CD14-positive monocyte (primary cell): ENCODE measurements around the gene MRPL54. TPM values are rescaled to one million over a fixed set of nuclear protein-coding genes. Genes with fewer than 3 reads are reported as not detected.

Experiments used
- DNase-seq, 3 donors: peaks; one replicate each; pipeline ENCODE4 v3.0.0-alpha.2; 2011 to 2022
- H2AFZ ChIP-seq: 2 replicates; pipeline ENCODE4 v1.6.0; 2012; ENCODE audit warnings: mild to moderate bottlenecking, low read depth, low read length, inconsistent platforms; ENCODE audit not compliant: insufficient read depth, poor library complexity, severe bottlenecking
- H3K27ac ChIP-seq, 2 donors: 1 replicate in 1 of 2; 2 replicates in 1 of 2; pipeline ENCODE4 v1.5.1; 2012 to 2013; ENCODE audit warnings: low read length in 2 of 2, control low read depth in 1 of 2, inconsistent platforms in 1 of 2, low read depth in 1 of 2, mild to moderate bottlenecking in 1 of 2
- H3K27me3 ChIP-seq, 2 donors: one replicate each; pipeline versions ENCODE4 v1.6.0 to v1.6.1; 2011 to 2013; ENCODE audit warnings: low read length in 2 of 2; ENCODE audit not compliant: control insufficient read depth in 2 of 2, insufficient read depth in 2 of 2
- H3K36me3 ChIP-seq, 2 donors: replicated peaks in 1 of 2; 1 replicate in 1 of 2; 2 replicates in 1 of 2; pipeline versions ENCODE4 v1.5.1 to v1.6.1; 2012 to 2013; ENCODE audit warnings: low read length in 2 of 2, control low read depth in 1 of 2, inconsistent platforms in 1 of 2, mild to moderate bottlenecking in 1 of 2; ENCODE audit not compliant: insufficient read depth in 2 of 2, control insufficient read depth in 1 of 2
- H3K4me1 ChIP-seq, 2 donors: 1 replicate in 1 of 2; 2 replicates in 1 of 2; pipeline versions ENCODE4 v1.5.1 to v1.6.1; 2012 to 2013; ENCODE audit warnings: low read length in 2 of 2, control low read depth in 1 of 2, inconsistent platforms in 1 of 2, mild to moderate bottlenecking in 1 of 2, moderate library complexity in 1 of 2; ENCODE audit not compliant: insufficient read depth in 2 of 2, control insufficient read depth in 1 of 2
- H3K4me2 ChIP-seq: replicated peaks from 2 replicates; pipeline ENCODE3; 2012; ENCODE audit warnings: low read length, moderate library complexity, mild to moderate bottlenecking; ENCODE audit not compliant: poor library complexity, severe bottlenecking; ENCODE audit errors: extremely low read depth
- H3K4me3 ChIP-seq, 3 experiments: fragments of 200-600 bp in 1 of 3; sonication (generic) in 1 of 3; replicated peaks in 1 of 3; 1 replicate in 2 of 3; 2 replicates in 1 of 3; pipeline ENCODE4 v1.5.1; 2011 to 2013; ENCODE audit warnings: low read length in 3 of 3, mild to moderate bottlenecking in 3 of 3, control low read depth in 2 of 3, low read depth in 2 of 3, inconsistent platforms in 1 of 3, moderate library complexity in 1 of 3
- H3K79me2 ChIP-seq: 2 replicates; pipeline ENCODE4 v1.6.0; 2012; ENCODE audit warnings: mild to moderate bottlenecking, control low read depth, inconsistent platforms, low read length, moderate library complexity; ENCODE audit not compliant: insufficient read depth
- H3K9ac ChIP-seq: 2 replicates; pipeline ENCODE4 v1.6.0; 2017; ENCODE audit warnings: low read length, mild to moderate bottlenecking; ENCODE audit not compliant: insufficient read depth, poor library complexity, severe bottlenecking
- H3K9me3 ChIP-seq, 2 donors: replicated peaks in 1 of 2; 1 replicate in 1 of 2; 2 replicates in 1 of 2; pipeline versions ENCODE4 v1.5.1 to v1.6.1; 2012 to 2013; ENCODE audit warnings: low read length in 2 of 2, control low read depth in 1 of 2; ENCODE audit not compliant: control insufficient read depth in 1 of 2, insufficient read depth in 1 of 2
- H4K20me1 ChIP-seq: 2 replicates; pipeline ENCODE4 v1.6.0; 2012; ENCODE audit warnings: mild to moderate bottlenecking, low read length, control low read depth, moderate library complexity; ENCODE audit not compliant: insufficient read depth
- H3K27ac Mint-ChIP-seq, 7 donors: one replicate each; pipeline ENCODE4 v1.8.0; 2020; ENCODE audit warnings: mild to moderate bottlenecking in 7 of 7, mixed read lengths in 7 of 7, moderate library complexity in 6 of 7, inconsistent platforms in 2 of 7
- H3K27me3 Mint-ChIP-seq, 3 donors: one replicate each; pipeline ENCODE4 v1.8.0; 2021 to 2022; ENCODE audit warnings: low read depth in 3 of 3, mild to moderate bottlenecking in 3 of 3, mixed read lengths in 3 of 3, moderate library complexity in 3 of 3, inconsistent platforms in 1 of 3
- H3K36me3 Mint-ChIP-seq, 2 donors: one replicate each; pipeline ENCODE4 v1.8.0; 2020; ENCODE audit warnings: mixed read lengths in 2 of 2, inconsistent platforms in 1 of 2, mild to moderate bottlenecking in 1 of 2
- H3K4me1 Mint-ChIP-seq: one replicate; pipeline ENCODE4 v1.8.0; 2020; ENCODE audit warnings: mild to moderate bottlenecking, mixed read lengths
- H3K4me3 Mint-ChIP-seq, 2 donors: one replicate each; pipeline ENCODE4 v1.8.0; 2020; ENCODE audit warnings: mild to moderate bottlenecking in 2 of 2, mixed read lengths in 2 of 2, moderate library complexity in 1 of 2
- H3K9me3 Mint-ChIP-seq, 7 donors: one replicate each; pipeline ENCODE4 v1.8.0; 2020 to 2022; ENCODE audit warnings: mixed read lengths in 7 of 7, mild to moderate bottlenecking in 6 of 7, moderate library complexity in 6 of 7, inconsistent platforms in 2 of 7
- CTCF ChIP-seq: fragments of 200-600 bp; IDR thresholded peaks from one replicate; pipeline ENCODE4 v1.8.0; 2022; ENCODE audit warnings: antibody characterized with exemption, mild to moderate bottlenecking
- WGBS: methylation state at CpG from one replicate; pipeline ENCODE4 v1.1.5; 2013; ENCODE audit warnings: missing lambda C conversion rate; ENCODE audit not compliant: insufficient coverage; 5-methylcytosine and 5-hydroxymethylcytosine counted together
- intact Hi-C, 2 donors: fragments of 100-400 bp; cut with micrococcal nuclease; formaldehyde crosslinking; loops; one replicate each; pipeline versions ENCODE4 v1.15.0 to v1.15.1; 2023
- polyA plus RNA-seq, 3 donors: library from polyadenylated mRNA; depleted of rRNA in 1 of 3; unstranded in 2 of 3; stranded (reverse) in 1 of 3; fragments of 300-500 nt in 2 of 3; fragments of >200 nt in 1 of 3; fragmentation: Illumina TruSeq in 2 of 3; gene quantifications; 1 replicate in 2 of 3; 2 replicates in 1 of 3; pipeline ENCODE4 v1.2.3, GENCODE V29; 2012 to 2021

The MRPL54 gene
- polyA plus RNA-seq, 3 donors, result 39.9 to 133 (median 115) TPM

GRCh38 chr19:3775374-3775711 lies 12.9 kb downstream of the MRPL54 start:
- Histone ChIP-seq H3K4me3 (no peak overlapping the region), H2AFZ (no peak overlapping the region), H3K79me2 (no peaks in the 10 kb centered on the region), H3K36me3 (no peaks in the 10 kb centered on the region), H3K9ac (no peak overlapping the region), H3K4me2 (no peak overlapping the region), H3K9me3 (no peaks in the 10 kb centered on the region), H3K27ac (no peak overlapping the region), H3K4me1 (no peaks in the 10 kb centered on the region), H4K20me1 (no peaks in the 10 kb centered on the region), H3K27me3 (no peaks in the 10 kb centered on the region)
- intact Hi-C loops, result no loop called here
- Mint-ChIP-seq H3K4me3 (no peak overlapping the region), H3K4me1 (no peaks in the 10 kb centered on the region), H3K9me3 (peaks cover 0 to 3% (median 1%) of the 10 kb centered on the region in 7 donors), H3K27ac (no peak overlapping the region), H3K36me3 (no peaks in the 10 kb centered on the region), H3K27me3 (peaks cover 0 to 10% (median 1%) of the 10 kb centered on the region in 3 donors)
- DNase-seq, result no peak
- no peak for TF ChIP-seq CTCF
- no CpG with 5 or more reads among the region's 2 CpGs for WGBS

- WGBS, result 91% methylated on average over 3 of the region's 5 CpGs
- no peak overlapping the region for H3K4me3 ChIP-seq
- Mint-ChIP-seq H3K36me3 (no peaks in the 10 kb centered on the region), H3K4me1 (no peaks in the 10 kb centered on the region), H3K9me3 (peaks cover under 1 to 7% (median 3%) of the 10 kb centered on the region in 7 donors), H3K27ac (no peak overlapping the region), H3K4me3 (no peak overlapping the region), H3K27me3 (peaks cover 0 to 10% (median 1%) of the 10 kb centered on the region in 3 donors)
- H4K20me1 ChIP-seq, result no peaks in the 10 kb centered on the region
- no peaks in the 10 kb centered on the region for H3K79me2 ChIP-seq
- H3K9ac ChIP-seq, result no peak overlapping the region
- H3K27me3 ChIP-seq, result no peaks in the 10 kb centered on the region
- no peak overlapping the region for H3K4me2 ChIP-seq
- no peak overlapping the region for H2AFZ ChIP-seq
- H3K9me3 ChIP-seq, result peaks cover under 1 to 3% of the 10 kb centered on the region in 2 donors
- intact Hi-C loops, result no loop called here
- no peak for DNase-seq
- H3K36me3 ChIP-seq, result no peaks in the 10 kb centered on the region
- TF ChIP-seq CTCF, result no peak
- H3K27ac ChIP-seq, result no peak overlapping the region
- no peaks in the 10 kb centered on the region for H3K4me1 ChIP-seq
These were observed 13.3 kb downstream of the MRPL54 start for GRCh38 chr19:3775831-3776230.
